Activated CD8-positive, alpha-beta memory T cell treated with anti-CD3 and anti-CD28 coated beads, Interleukin-2, amount 50 U/mL, for 1 hour (primary cell): ENCODE results near the gene ZNF576.
"Not testable (repeated sequence)": the region's sequence is repeated elsewhere in the genome, so short reads cannot be mapped to it uniquely, and the experiment has no call there.

Source experiments
- DNase-seq: peaks from one replicate; pipeline ENCODE4 v3.0.0-alpha.2; 2020; ENCODE audit errors: extremely low read depth

The ZNF576 gene

GRCh38 chr19:43625918-43626579, 29.7 kb downstream of the ZNF576 start:
- DNase-seq = no peak

GRCh38 chr19:43626838-43627237, 30.4 kb downstream of the ZNF576 start:
- no peak for DNase-seq

GRCh38 chr19:43628646-43629326, 32.4 kb downstream of the ZNF576 start:
- DNase-seq = no peak

GRCh38 chr19:43631491-43631890, 35.1 kb downstream of the ZNF576 start:
- no peak for DNase-seq

GRCh38 chr19:43633520-43633919, 37.1 kb downstream of the ZNF576 start:
- DNase-seq = no peak

GRCh38 chr19:43634068-43634467, 37.7 kb downstream of the ZNF576 start:
- no peak for DNase-seq

- DNase-seq = no peak
Measured at GRCh38 chr19:43634506-43634871, 38.1 kb downstream of the ZNF576 start.

- DNase-seq = no peak
Measured at GRCh38 chr19:43634872-43635560, 38.6 kb downstream of the ZNF576 start.

GRCh38 chr19:43635561-43635940, 39.2 kb downstream of the ZNF576 start:
- not testable (repeated sequence) for DNase-seq

GRCh38 chr19:43636121-43636683, 39.8 kb downstream of the ZNF576 start:
- DNase-seq = no peak

- DNase-seq = no peak
Measured at GRCh38 chr19:43638214-43638994, 42.0 kb downstream of the ZNF576 start.

GRCh38 chr19:43638995-43639518, 42.7 kb downstream of the ZNF576 start:
- no peak for DNase-seq

- DNase-seq = no peak
Measured at GRCh38 chr19:43639519-43640423, 43.4 kb downstream of the ZNF576 start, which contains the start of gene CADM4. TSS of gene CADM4 (minus strand) at chr19:43639850. CDS start at chr19:43639790, 60 bp downstream.

GRCh38 chr19:43640424-43640757, 44.0 kb downstream of the ZNF576 start:
- DNase-seq = no peak

- DNase-seq = no peak
Measured at GRCh38 chr19:43641333-43641732, 44.9 kb downstream of the ZNF576 start.

- DNase-seq = no peak
Measured at GRCh38 chr19:43642531-43642930, 46.1 kb downstream of the ZNF576 start.

GRCh38 chr19:43643326-43643725, 46.9 kb downstream of the ZNF576 start:
- no peak for DNase-seq

GRCh38 chr19:43644181-43644580, 47.8 kb downstream of the ZNF576 start:
- DNase-seq = no peak

GRCh38 chr19:43648633-43649032, 52.2 kb downstream of the ZNF576 start:
- no peak for DNase-seq

GRCh38 chr19:43649514-43649913, 53.1 kb downstream of the ZNF576 start:
- no peak for DNase-seq

GRCh38 chr19:43650276-43650675, 53.9 kb downstream of the ZNF576 start:
- not testable (repeated sequence) for DNase-seq
